Erythroblast (primary cell): ENCODE measurements around the gene DCBLD1.

Experiments
- GATA1 ChIP-seq: IDR thresholded peaks from 2 replicates; pipeline ENCODE4 v1.6.1; 2011; ENCODE audit warnings: low read depth, mild to moderate bottlenecking, control low read depth, low read length, moderate library complexity
- POLR2A ChIP-seq: IDR thresholded peaks from 2 replicates; pipeline ENCODE4 v1.6.1; 2011; ENCODE audit warnings: mild to moderate bottlenecking, low read length

DNA sequence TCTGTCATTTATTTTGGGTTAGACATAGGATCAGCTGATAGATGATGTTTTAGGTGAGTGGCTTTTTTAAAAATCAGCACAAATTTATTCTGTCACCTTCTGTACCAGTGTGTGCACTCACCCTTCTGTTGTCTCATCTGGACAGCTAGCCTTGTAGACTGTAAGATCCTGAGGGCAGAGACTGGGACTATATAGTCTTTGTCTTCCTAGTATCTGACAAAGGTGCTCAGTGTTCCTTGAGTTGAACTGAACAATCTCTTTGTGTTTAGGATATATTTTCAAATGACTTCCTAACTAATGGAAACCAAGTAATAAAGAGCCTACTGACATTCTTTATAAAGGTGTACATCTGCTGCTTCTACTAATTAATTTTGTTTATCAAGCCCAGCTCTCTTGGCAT lies 3.0 kb downstream of the DCBLD1 start:
- TF ChIP-seq POLR2A (no peak), GATA1 (no peak)
